Right atrium auricular region (tissue), 2 donors: ENCODE results near the gene FANCE. TPM values are rescaled to one million over a fixed set of nuclear protein-coding genes. Genes with fewer than 3 reads are reported as not detected.
A peak's percentile ranks its signal among the peaks of the same experiment; 100 is the strongest.

Experiments
- DNase-seq: peaks from one replicate; pipeline ENCODE4 v3.0.0-alpha.2; 2019; ENCODE audit warnings: low spot score
- H3K27ac ChIP-seq, 2 donors: fragments of 200-600 bp; sonication (generic); 1 replicate in 1 of 2; 2 replicates in 1 of 2; pipeline ENCODE4 v1.5.1; 2016 to 2019
- H3K27me3 ChIP-seq, 2 donors: fragments of 200-600 bp; sonication (generic); one replicate each; pipeline versions ENCODE4 v1.5.1 to v1.6.0; 2017 to 2019
- H3K36me3 ChIP-seq: fragments of 200-600 bp; sonication (generic); one replicate; pipeline ENCODE4 v1.5.1; 2016
- H3K4me1 ChIP-seq, 2 donors: fragments of 200-600 bp; sonication (generic); one replicate each; pipeline versions ENCODE4 v1.5.1 to v1.6.0; 2017 to 2019
- H3K4me3 ChIP-seq, 2 donors: fragments of 200-600 bp; sonication (generic); 1 replicate in 1 of 2; 2 replicates in 1 of 2; pipeline ENCODE4 v1.5.1; 2017 to 2019; ENCODE audit warnings: mild to moderate bottlenecking in 1 of 2, moderate library complexity in 1 of 2
- H3K9me3 ChIP-seq, 2 donors: fragments of 200-600 bp; sonication (generic); one replicate each; pipeline ENCODE4 v1.5.1; 2019
- CTCF ChIP-seq, 2 donors: fragments of 200-600 bp; sonication (generic); IDR thresholded peaks; one replicate each; pipeline ENCODE4 v1.5.1; 2019; ENCODE audit warnings: antibody characterized with exemption in 2 of 2
- total RNA-seq, 2 donors: library from RNA; depleted of rRNA; stranded (reverse); fragments of >200 nt; gene quantifications; one replicate each; pipeline ENCODE4 v1.1.0, GENCODE V29; 2016

The FANCE gene
- total RNA-seq, 2 donors from 2014 or later: 3.4 to 3.5 TPM

GRCh38 chr6:35443341-35444030, 8.7 kb upstream of the FANCE start:
- TF ChIP-seq CTCF (IDR thresholded peaks at IDR 0.05): no peak
- H3K9me3 ChIP-seq: no peaks in the 10 kb centered on the region
- no peak for DNase-seq

GRCh38 chr6:35445691-35446090, 6.4 kb upstream of the FANCE start:
- Histone ChIP-seq H3K36me3 (no peaks in the 10 kb centered on the region), H3K9me3 (no peaks in the 10 kb centered on the region), H3K4me3 (no peak overlapping the region), H3K27ac (no peak overlapping the region), H3K27me3 (no peaks in the 10 kb centered on the region), H3K4me1 (no peaks in the 10 kb centered on the region)
- TF ChIP-seq CTCF (IDR thresholded peaks at IDR 0.05): no peak
- DNase-seq: no peak

More at GRCh38 chr6:35443341-35444030, 8.7 kb upstream of the FANCE start:
- H3K4me1 ChIP-seq: no peaks in the 10 kb centered on the region
- H3K4me3 ChIP-seq: no peak overlapping the region
- H3K27me3 ChIP-seq: no peaks in the 10 kb centered on the region
- H3K36me3 ChIP-seq: no peaks in the 10 kb centered on the region
- no peak overlapping the region for H3K27ac ChIP-seq

GRCh38 chr6:35448191-35448590, 3.9 kb upstream of the FANCE start:
- no peaks in the 10 kb centered on the region for H3K9me3 ChIP-seq
- no peak for TF ChIP-seq CTCF (IDR thresholded peaks at IDR 0.05)
- DNase-seq: no peak
- no peaks in the 10 kb centered on the region for H3K36me3 ChIP-seq
- H3K4me1 ChIP-seq: peaks cover 0 to 16% of the 10 kb centered on the region in 2 donors
- H3K27ac ChIP-seq: no peak overlapping the region
- H3K27me3 ChIP-seq: no peaks in the 10 kb centered on the region
- no peak overlapping the region for H3K4me3 ChIP-seq

GRCh38 chr6:35449287-35449881, 2.8 kb upstream of the FANCE start:
- Histone ChIP-seq H3K27me3 (no peaks in the 10 kb centered on the region), H3K36me3 (no peaks in the 10 kb centered on the region), H3K4me1 (peaks cover 0 to 26% of the 10 kb centered on the region in 2 donors), H3K27ac (no peak overlapping the region), H3K9me3 (no peaks in the 10 kb centered on the region), H3K4me3 (no peak overlapping the region)
- TF ChIP-seq CTCF (IDR thresholded peaks at IDR 0.05): peak; percentile 52 to 81
- no peak for DNase-seq

GRCh38 chr6:35451354-35452182, 570 bp upstream of the FANCE start:
- no peaks in the 10 kb centered on the region for H3K36me3 ChIP-seq
- peaks cover 0 to 33% of the 10 kb centered on the region in 2 donors for H3K4me1 ChIP-seq
- no peaks in the 10 kb centered on the region for H3K9me3 ChIP-seq
- no peak for TF ChIP-seq CTCF (IDR thresholded peaks at IDR 0.05)
- peak overlapping the region; percentile 74 to 76 for H3K27ac ChIP-seq
- no peak for DNase-seq
- H3K4me3 ChIP-seq: peak overlapping the region; percentile 58 to 63
- H3K27me3 ChIP-seq: no peaks in the 10 kb centered on the region
